ENCODE results near the gene ICAM2. TPM values are rescaled to one million over a fixed set of nuclear protein-coding genes. Genes with fewer than 3 reads are reported as not detected.
A peak's percentile ranks its signal among the peaks of the same experiment; 100 is the strongest.

ICAM2 gene
- total and polyA plus RNA-seq, 2 donors (not counting 1 experiment from before 2014, with no cell fraction given) = 48.7 to 149 TPM

GRCh38 chr17:64024215-64024654, 3.8 kb upstream of the ICAM2 start:
- DNase-seq = no peak
- H3K27me3 ChIP-seq (replicated peaks in 1 of 4; ENCODE audit: control extremely low read depth in 1 of 4, control insufficient read depth in 3 of 4, insufficient read depth in 4 of 4, low read length in 3 of 4) = no peaks in the 10 kb centered on the region
- Mint-ChIP-seq H3K4me1 (peaks cover 50% of the 10 kb centered on the region), H3K27me3 (no peaks in the 10 kb centered on the region), H3K4me3 (no peak overlapping the region), H3K9me3 (ENCODE audit: insufficient read depth) (no peaks in the 10 kb centered on the region), H3K27ac (peak overlapping the region; percentile 57)
- H2AFZ ChIP-seq (ENCODE audit: insufficient read depth, low read depth, low read length, poor library complexity, severe bottlenecking) = no peak overlapping the region
- peaks cover 5% of the 10 kb centered on the region for H3K79me2 ChIP-seq (ENCODE audit: control insufficient read depth, insufficient read depth, low read length)
- no peak overlapping the region for H3K9ac ChIP-seq (ENCODE audit: low read length)
- CTCF ChIA-PET = interaction anchor here (0.7 to 13.0 kb wide), 18 partner anchors 7 to 123 kb away, joined by 3 to 655 read pairs (median 44); partner anchors contain the start of genes CD79B, CSHL1, ERN1 and GH1
- WGBS (ENCODE audit: insufficient coverage) = 86% methylated on average over 8 of the region's 8 CpGs
- no peaks in the 10 kb centered on the region for H3K36me3 ChIP-seq (replicated peaks in 1 of 2; ENCODE audit: control extremely low read depth in 1 of 2, control insufficient read depth in 1 of 2, extremely low read depth in 1 of 2, insufficient read depth in 2 of 2, low read length in 1 of 2)
- no peaks in the 10 kb centered on the region for H3K9me3 ChIP-seq (ENCODE audit: control extremely low read depth in 1 of 3, control insufficient read depth in 2 of 3, insufficient read depth in 1 of 3, low read length in 2 of 3)
- peaks cover 32 to 39% of the 10 kb centered on the region in 2 donors for H3K4me1 ChIP-seq (ENCODE audit: control insufficient read depth in 2 of 2, insufficient read depth in 2 of 2, low read length in 2 of 2)
- H3K4me3 ChIP-seq (ENCODE audit: control extremely low read depth in 1 of 5, extremely low read depth in 1 of 5, insufficient read depth in 1 of 5, low read depth in 2 of 5, low read length in 4 of 5) = no peak overlapping the region
- intact Hi-C loops (cut with micrococcal nuclease) = loop anchor here (5.0 kb wide), 2 partner anchors 92 to 252 kb away; partner anchors contain the start of genes CCDC47, CD79B and DDX42
- no peaks in the 10 kb centered on the region for H4K20me1 ChIP-seq (ENCODE audit: control insufficient read depth, insufficient read depth, low read length, poor library complexity, severe bottlenecking)
- POLR2A ChIA-PET = interaction anchor here (1.8 to 1.9 kb wide), 2 partner anchors 73 to 105 kb away, joined by 6 to 7 read pairs; no protein-coding TSS in a partner anchor
- no peak for TF ChIP-seq CTCF (IDR thresholded peaks at IDR 0.05)
- no peak for TF ChIP-seq EZH2 (IDR thresholded peaks at IDR 0.05; ENCODE audit: borderline replicate concordance, insufficient read depth, low read depth, low read length, poor library complexity, severe bottlenecking)
- ATAC-seq (ENCODE audit: low read depth) = no peak
- peak overlapping the region in 1 of 2 donors; percentile 67 for H3K27ac ChIP-seq (ENCODE audit: low read length in 2 of 2)
- no peak overlapping the region for H3K4me2 ChIP-seq (replicated peaks; ENCODE audit: low read depth, low read length, poor library complexity, severe bottlenecking)

- peaks cover 21% of the 10 kb centered on the region for H3K79me2 ChIP-seq (ENCODE audit: control insufficient read depth, insufficient read depth, low read length)
- no peak for TF ChIP-seq EZH2 (IDR thresholded peaks at IDR 0.05; ENCODE audit: borderline replicate concordance, insufficient read depth, low read depth, low read length, poor library complexity, severe bottlenecking)
- TF ChIP-seq CTCF (IDR thresholded peaks at IDR 0.05) = no peak
- intact Hi-C loops (cut with micrococcal nuclease) = loop anchor here (5.0 kb wide), 2 partner anchors 90 to 250 kb away; partner anchors contain the start of genes CCDC47, CD79B and DDX42
- H3K27ac ChIP-seq (ENCODE audit: low read length in 2 of 2) = peak overlapping the region; percentile 34 to 99
- WGBS (ENCODE audit: insufficient coverage) = 66% methylated on average over 4 of the region's 5 CpGs
- H3K4me1 ChIP-seq (ENCODE audit: control insufficient read depth in 2 of 2, insufficient read depth in 2 of 2, low read length in 2 of 2) = peaks cover 46 to 55% of the 10 kb centered on the region in 2 donors
- POLR2A ChIA-PET = interaction anchor here (0.6 to 1.5 kb wide), 3 partner anchors 47 to 96 kb away, joined by 3 to 5 read pairs (median 4); no protein-coding TSS in a partner anchor
- no peaks in the 10 kb centered on the region for H3K9me3 ChIP-seq (ENCODE audit: control extremely low read depth in 1 of 3, control insufficient read depth in 2 of 3, insufficient read depth in 1 of 3, low read length in 2 of 3)
- no peak overlapping the region for H3K9ac ChIP-seq (ENCODE audit: low read length)
- Mint-ChIP-seq H3K4me1 (peaks cover 61% of the 10 kb centered on the region), H3K27ac (peak overlapping the region; percentile 92), H3K9me3 (ENCODE audit: insufficient read depth) (no peaks in the 10 kb centered on the region), H3K27me3 (no peaks in the 10 kb centered on the region), H3K4me3 (peak overlapping the region; percentile 21)
- DNase-seq (no peak), ATAC-seq (ENCODE audit: low read depth) (no peak)
- no peak overlapping the region for H3K4me3 ChIP-seq (ENCODE audit: control extremely low read depth in 1 of 5, extremely low read depth in 1 of 5, insufficient read depth in 1 of 5, low read depth in 2 of 5, low read length in 4 of 5)
- H3K36me3 ChIP-seq (replicated peaks in 1 of 2; ENCODE audit: control extremely low read depth in 1 of 2, control insufficient read depth in 1 of 2, extremely low read depth in 1 of 2, insufficient read depth in 2 of 2, low read length in 1 of 2) = no peaks in the 10 kb centered on the region
- no peak overlapping the region for H2AFZ ChIP-seq (ENCODE audit: insufficient read depth, low read depth, low read length, poor library complexity, severe bottlenecking)
- no peaks in the 10 kb centered on the region for H3K27me3 ChIP-seq (replicated peaks in 1 of 4; ENCODE audit: control extremely low read depth in 1 of 4, control insufficient read depth in 3 of 4, insufficient read depth in 4 of 4, low read length in 3 of 4)
- H3K4me2 ChIP-seq (replicated peaks; ENCODE audit: low read depth, low read length, poor library complexity, severe bottlenecking) = no peak overlapping the region
- H4K20me1 ChIP-seq (ENCODE audit: control insufficient read depth, insufficient read depth, low read length, poor library complexity, severe bottlenecking) = no peaks in the 10 kb centered on the region
- CTCF ChIA-PET = interaction anchor here (0.7 to 13.0 kb wide), 12 partner anchors 9 to 119 kb away, joined by 3 to 214 read pairs (median 6); partner anchors contain the start of genes CSHL1 and GH1
Measured at GRCh38 chr17:64022611-64023063, 2.2 kb upstream of the ICAM2 start.
